NCI-H2171 treated with DMSO at 0.1 percent for 48 hours (cell line): ENCODE measurements around the gene RAD51AP2.
A peak's percentile ranks its signal among the peaks of the same experiment; 100 is the strongest.
"Not testable (repeated sequence)": the region's sequence is repeated elsewhere in the genome, so short reads cannot be mapped to it uniquely, and the experiment has no call there.

Source experiments
- DNase-seq: peaks from one replicate; lab custom pipeline; 2025; lab: John Stamatoyannopoulos, UW

The RAD51AP2 gene

GRCh38 chr2:17518212-17519154, at the start of gene RAD51AP2:
RAD51AP2 (minus strand) TSS chr2:17518440; CDS start chr2:17518415, 25 bp downstream.
- no peak for DNase-seq

GRCh38 chr2:17565726-17566125, 47.5 kb upstream of the RAD51AP2 start:
- not testable (repeated sequence) for DNase-seq

GRCh38 chr2:17558878-17559277, 40.6 kb upstream of the RAD51AP2 start:
- no peak for DNase-seq

- DNase-seq: no peak
These were observed 39.8 kb upstream of the RAD51AP2 start for GRCh38 chr2:17558053-17558452.

GRCh38 chr2:17557596-17557995, 39.4 kb upstream of the RAD51AP2 start:
- DNase-seq: no peak

GRCh38 chr2:17555150-17555549, 36.9 kb upstream of the RAD51AP2 start:
- DNase-seq: no peak

- no peak for DNase-seq
These were observed 32.7 kb upstream of the RAD51AP2 start for GRCh38 chr2:17550907-17551306.

GRCh38 chr2:17547737-17548136, 29.5 kb upstream of the RAD51AP2 start:
- DNase-seq: no peak

GRCh38 chr2:17547237-17547636, 29.0 kb upstream of the RAD51AP2 start:
- DNase-seq: no peak

GRCh38 chr2:17545680-17546613, 27.7 kb upstream of the RAD51AP2 start:
- no peak for DNase-seq

- no peak for DNase-seq
These were observed 26.0 kb upstream of the RAD51AP2 start for GRCh38 chr2:17544256-17544655.

GRCh38 chr2:17543848-17544247, 25.6 kb upstream of the RAD51AP2 start:
- DNase-seq: no peak

GRCh38 chr2:17543131-17543660, 25.0 kb upstream of the RAD51AP2 start:
- no peak for DNase-seq

- no peak for DNase-seq
These were observed 24.2 kb upstream of the RAD51AP2 start for GRCh38 chr2:17542471-17542870.

- DNase-seq: no peak
These were observed 23.3 kb upstream of the RAD51AP2 start for GRCh38 chr2:17541531-17541950.

GRCh38 chr2:17540813-17541530, 22.7 kb upstream of the RAD51AP2 start:
- no peak for DNase-seq

- DNase-seq: peak; percentile 56
These were observed 22.0 kb upstream of the RAD51AP2 start, which contains the start of gene VSNL1 for GRCh38 chr2:17540093-17540812. VSNL1 (plus strand) TSS chr2:17540696; CDS start chr2:17592075, 51,379 bp downstream.

GRCh38 chr2:17539611-17540092, 21.4 kb upstream of the RAD51AP2 start:
- no peak for DNase-seq

- peak; percentile 19 for DNase-seq
These were observed 20.8 kb upstream of the RAD51AP2 start for GRCh38 chr2:17538844-17539554.
